GM19397 (cell line): ENCODE measurements around the gene BOLA3.
"Not testable (repeated sequence)": the region's sequence is repeated elsewhere in the genome, so short reads cannot be mapped to it uniquely, and the experiment has no call there.

Experiments used
- ATAC-seq: cut with Tn5 transposase; IDR thresholded peaks from one replicate; pipeline ENCODE4 v1.9.1; 2021; ENCODE audit warnings: mild to moderate bottlenecking, moderate library complexity; ENCODE audit not compliant: unreplicated experiment

Gene BOLA3

DNA sequence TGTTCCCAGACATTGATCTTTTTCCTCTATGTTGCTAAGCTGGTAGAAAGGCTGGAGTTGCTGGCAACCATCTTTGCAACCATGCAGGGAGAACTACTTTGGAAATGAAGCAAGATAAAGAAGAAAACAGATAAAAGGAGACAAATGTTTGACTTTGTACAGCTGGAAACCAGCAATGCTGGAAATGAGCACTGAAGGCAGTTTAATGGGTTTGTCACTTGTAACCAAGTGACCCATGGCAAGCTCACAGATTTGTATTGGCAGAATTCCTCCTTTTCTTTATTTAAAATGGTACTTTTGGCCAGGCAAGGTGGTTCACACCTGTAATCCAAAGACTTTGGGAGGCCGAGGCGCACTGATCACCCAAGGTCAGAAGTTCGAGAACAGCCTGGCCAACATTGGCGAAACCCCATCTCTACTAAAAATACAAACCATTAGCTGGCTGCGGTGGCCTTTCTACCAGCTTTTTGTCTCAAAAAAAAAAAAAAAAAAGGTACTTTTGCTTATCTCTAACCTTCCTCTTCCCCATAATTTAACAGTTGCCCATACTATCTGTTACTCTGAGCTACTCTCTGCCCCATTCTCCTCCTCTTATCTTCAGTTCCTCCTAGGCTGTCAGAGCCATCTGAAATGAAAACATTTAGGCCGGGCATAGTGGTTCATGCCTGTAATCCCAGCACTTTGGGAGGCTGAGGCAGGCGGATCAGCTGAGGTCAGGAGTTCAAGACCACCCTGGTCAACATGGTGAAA lies 2.0 kb upstream of the BOLA3 start:
- ATAC-seq: no peak

DNA sequence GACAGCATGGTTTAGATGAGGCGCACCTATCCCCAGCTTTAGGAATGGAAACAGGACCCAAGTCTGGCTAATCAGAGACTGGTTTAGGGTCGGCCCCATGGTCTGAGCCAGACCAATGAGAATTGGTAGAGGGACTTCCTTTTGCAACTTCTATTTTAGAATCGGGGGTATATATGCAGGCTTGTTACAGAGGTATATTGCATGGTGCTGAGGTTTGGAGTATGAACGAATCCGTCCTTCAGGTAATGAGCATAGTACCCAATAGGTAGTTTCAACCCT lies 1.5 kb upstream of the BOLA3 start:
- no peak for ATAC-seq

GRCh38 chr2:74148457-74149246 lies 940 bp upstream of the BOLA3 start:
- ATAC-seq: no peak

- peak; percentile 25 for ATAC-seq
Observed at GRCh38 chr2:74146929-74147726, 584 bp downstream of the BOLA3 start.

GRCh38 chr2:74142340-74142739 lies 5.4 kb downstream of the BOLA3 start:
- ATAC-seq: no peak

GRCh38 chr2:74138600-74139323 lies 8.9 kb downstream of the BOLA3 start:
- ATAC-seq: no peak

- no peak for ATAC-seq
Observed at GRCh38 chr2:74137651-74138599, 9.8 kb downstream of the BOLA3 start.

GRCh38 chr2:74131901-74132300 lies 15.8 kb downstream of the BOLA3 start:
- ATAC-seq: no peak

- no peak for ATAC-seq
Observed at GRCh38 chr2:74130211-74130995, 17.3 kb downstream of the BOLA3 start.

DNA sequence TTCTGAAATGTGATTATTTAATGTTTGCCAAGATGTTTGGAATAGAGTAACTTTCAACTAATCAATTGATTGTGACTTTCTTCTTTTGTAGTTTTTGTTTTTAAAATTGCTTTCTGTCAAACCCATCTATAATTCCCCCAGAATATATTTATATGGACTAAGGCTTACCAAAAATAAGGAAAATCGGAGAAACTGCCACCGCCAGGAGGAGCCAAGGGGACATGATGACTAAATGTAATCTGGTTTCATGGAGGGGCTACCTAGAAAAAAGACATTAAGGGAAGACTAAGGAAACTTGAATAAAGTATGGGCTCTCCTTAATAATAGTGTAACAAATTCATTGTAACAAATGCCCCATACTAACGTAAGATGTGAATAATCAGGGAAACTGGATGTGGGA lies 19.5 kb downstream of the BOLA3 start:
- no peak for ATAC-seq

DNA sequence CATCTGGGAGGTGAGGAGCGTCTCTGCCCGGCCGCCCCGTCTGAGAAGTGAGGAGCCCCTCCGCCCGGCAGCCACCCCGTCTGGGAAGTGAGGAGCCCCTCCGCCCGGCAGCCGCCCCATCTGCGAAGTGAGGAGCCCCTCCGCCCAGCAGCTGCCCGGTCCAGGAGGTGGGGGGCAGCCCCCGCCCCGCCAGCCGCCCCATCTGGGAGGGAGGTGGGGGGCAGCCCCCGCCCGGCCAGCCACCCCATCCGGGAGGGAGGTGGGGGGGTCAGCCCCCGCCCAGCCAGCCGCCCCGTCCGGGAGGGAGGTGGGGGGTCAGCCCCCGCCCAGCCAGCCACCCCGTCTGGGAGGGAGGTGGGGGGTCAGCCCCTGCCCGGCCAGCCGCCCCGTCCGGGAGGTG lies 23.8 kb downstream of the BOLA3 start:
- not testable (repeated sequence) for ATAC-seq

DNA sequence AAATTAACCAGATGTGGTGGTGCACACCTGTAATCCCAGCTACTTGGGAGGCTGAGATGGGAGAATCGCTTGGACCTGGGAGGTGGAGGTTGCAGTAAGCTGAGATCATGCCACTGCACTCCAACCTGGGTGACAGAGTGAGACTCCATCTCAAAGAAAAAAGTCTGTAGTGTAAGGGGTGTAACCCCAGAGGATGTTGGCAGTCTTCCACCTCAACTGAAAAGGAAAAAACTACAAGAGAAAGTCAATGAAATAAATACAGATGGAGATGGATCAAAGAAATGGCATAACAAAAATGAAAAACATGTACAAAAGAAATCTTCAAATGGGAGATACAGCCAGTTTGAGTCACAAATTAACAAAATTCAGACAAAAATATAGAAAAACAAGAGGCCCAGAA lies 25.9 kb downstream of the BOLA3 start:
- not testable (repeated sequence) for ATAC-seq

GRCh38 chr2:74119912-74120825 lies 27.5 kb downstream of the BOLA3 start:
- ATAC-seq: peak; percentile 98

DNA sequence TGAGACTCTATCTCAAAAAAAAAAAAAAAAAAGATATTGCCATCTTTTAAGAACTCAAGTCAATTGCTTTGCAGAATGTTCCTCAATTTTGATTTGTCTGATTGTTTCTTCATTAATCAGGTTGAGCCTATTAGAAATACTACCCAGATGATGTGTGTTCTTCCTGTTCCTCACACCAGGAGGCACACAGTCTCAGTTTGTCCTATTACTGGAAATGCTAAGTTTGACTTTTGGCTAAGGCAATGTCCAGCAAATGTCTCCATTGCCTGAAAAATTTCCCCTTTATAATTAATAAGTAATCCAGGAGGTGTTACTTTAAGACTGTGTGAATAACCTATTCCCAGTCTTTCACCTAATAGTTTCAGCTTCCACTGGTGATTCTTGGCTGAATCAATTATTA lies 28.4 kb downstream of the BOLA3 start:
- no peak for ATAC-seq

DNA sequence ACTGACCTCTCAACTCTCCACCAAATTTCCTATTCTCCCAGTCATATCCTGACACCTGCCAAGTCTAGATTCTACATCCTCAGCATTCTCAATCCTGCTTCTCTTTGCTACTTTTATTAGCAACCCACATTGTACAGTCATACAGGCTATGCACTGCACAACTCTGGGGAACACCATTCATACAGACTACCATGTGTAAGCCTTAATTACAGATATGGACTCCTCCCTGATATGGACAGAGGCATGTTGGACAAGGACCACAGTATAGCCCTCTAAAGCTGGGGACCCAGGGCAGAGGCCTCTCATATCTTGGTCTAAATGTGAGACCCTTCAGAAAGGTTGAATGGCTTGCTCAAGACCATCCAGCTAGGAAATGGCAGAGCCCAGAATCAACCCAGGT lies 36.3 kb downstream of the BOLA3 start:
- ATAC-seq: no peak

GRCh38 chr2:74110537-74110936 lies 37.2 kb downstream of the BOLA3 start:
- ATAC-seq: no peak

GRCh38 chr2:74109551-74109950 lies 38.2 kb downstream of the BOLA3 start:
- ATAC-seq: no peak

DNA sequence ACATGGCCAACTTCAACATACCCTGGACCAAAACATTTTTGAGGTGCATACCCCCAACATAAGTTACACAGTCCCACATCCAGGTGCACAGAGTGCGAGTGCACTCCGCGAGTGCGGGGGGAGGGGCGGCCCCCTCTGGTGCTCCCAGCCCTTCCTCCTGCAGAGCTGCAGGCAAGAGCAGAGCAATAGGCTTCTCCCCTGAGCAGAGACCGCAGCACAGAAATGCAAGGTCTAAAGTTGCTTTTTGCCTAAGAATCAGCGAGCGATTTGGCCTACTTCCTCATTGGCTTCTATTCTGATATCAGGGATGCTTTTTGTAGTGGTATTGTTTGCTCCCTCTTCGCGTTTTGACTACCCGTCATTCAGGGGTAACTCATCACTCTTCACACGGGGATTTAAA lies 40.6 kb downstream of the BOLA3 start:
- no peak for ATAC-seq
